NCI-H146 (cell line): Measurements from ENCODE around the gene PGLYRP4.
A peak's percentile ranks its signal among the peaks of the same experiment; 100 is the strongest.

Experiments
- DNase-seq: peaks from one replicate; lab custom pipeline; 2025; lab: John Stamatoyannopoulos, UW

The PGLYRP4 gene

GRCh38 chr1:153288634-153289275 lies 59.9 kb downstream of the PGLYRP4 start:
- DNase-seq, result peak; percentile 14
